ENCODE data around the gene NAPG.

NAPG gene

GRCh38 chr18:10522574-10522973, 3.3 kb upstream of the NAPG start:
- TF ChIP-seq CTCF (IDR thresholded peaks at IDR 0.05; ENCODE audit: extremely low read depth, missing control alignments) = no peak
- no peak for DNase-seq (ENCODE audit: low spot score)

- no peak for DNase-seq (ENCODE audit: low spot score)
Observed at GRCh38 chr18:10523544-10523943, 2.3 kb upstream of the NAPG start.

GRCh38 chr18:10524507-10525370, 1.1 kb upstream of the NAPG start:
- no peak for DNase-seq (ENCODE audit: low spot score)
- no peak for TF ChIP-seq CTCF (IDR thresholded peaks at IDR 0.05; ENCODE audit: extremely low read depth, missing control alignments)

More at GRCh38 chr18:10523544-10523943, 2.3 kb upstream of the NAPG start:
- no peak for TF ChIP-seq CTCF (IDR thresholded peaks at IDR 0.05; ENCODE audit: extremely low read depth, missing control alignments)

GRCh38 chr18:10525371-10525691, 496 bp upstream of the NAPG start:
- DNase-seq (ENCODE audit: low spot score) = no peak

GRCh38 chr18:10526561-10526949, 728 bp downstream of the NAPG start:
- DNase-seq (ENCODE audit: low spot score) = no peak
- TF ChIP-seq CTCF (IDR thresholded peaks at IDR 0.05; ENCODE audit: extremely low read depth, missing control alignments) = no peak

More at GRCh38 chr18:10525371-10525691, 496 bp upstream of the NAPG start:
- no peak for TF ChIP-seq CTCF (IDR thresholded peaks at IDR 0.05; ENCODE audit: extremely low read depth, missing control alignments)

- no peak for DNase-seq (ENCODE audit: low spot score)
- no peak for TF ChIP-seq CTCF (IDR thresholded peaks at IDR 0.05; ENCODE audit: extremely low read depth, missing control alignments)
Observed at GRCh38 chr18:10528439-10528838, 2.6 kb downstream of the NAPG start.

- no peak for DNase-seq (ENCODE audit: low spot score)
- no peak for TF ChIP-seq CTCF (IDR thresholded peaks at IDR 0.05; ENCODE audit: extremely low read depth, missing control alignments)
Observed at GRCh38 chr18:10530002-10530401, 4.2 kb downstream of the NAPG start.

Measured in GM20000 (cell line).